Left hindlimb (tissue), 1 donor: ENCODE results near the gene SLC15A1.
"Not testable (repeated sequence)": the region's sequence is repeated elsewhere in the genome, so short reads cannot be mapped to it uniquely, and the experiment has no call there.

ENCODE experiments used
- DNase-seq: peaks from one replicate; pipeline ENCODE4 v3.0.0-alpha.2; 2018

Gene SLC15A1

GRCh38 chr13:98652721-98653462, 99.6 kb downstream of the SLC15A1 start:
- no peak for DNase-seq

DNA sequence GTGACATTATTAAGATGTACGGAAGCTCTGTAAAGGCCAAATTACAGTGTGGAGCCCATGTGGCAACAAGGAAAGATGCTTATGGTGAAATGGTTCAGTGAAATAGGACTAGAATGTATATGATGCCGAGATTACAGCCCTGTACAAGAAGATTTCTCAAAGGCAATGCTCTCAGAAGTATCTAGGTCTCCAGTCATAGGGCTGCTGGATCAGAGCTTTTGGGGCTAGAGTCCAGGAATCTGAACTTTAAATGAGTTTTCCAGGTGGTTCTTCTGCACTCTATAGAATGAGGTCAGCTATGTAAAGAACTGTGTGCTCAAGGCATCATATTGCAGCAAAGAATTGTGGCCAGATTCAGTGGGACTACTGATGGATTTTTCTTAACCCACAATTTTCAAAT, 100.2 kb downstream of the SLC15A1 start:
- DNase-seq = no peak

- no peak for DNase-seq
Observed at GRCh38 chr13:98651744-98652143, 100.7 kb downstream of the SLC15A1 start.

DNA sequence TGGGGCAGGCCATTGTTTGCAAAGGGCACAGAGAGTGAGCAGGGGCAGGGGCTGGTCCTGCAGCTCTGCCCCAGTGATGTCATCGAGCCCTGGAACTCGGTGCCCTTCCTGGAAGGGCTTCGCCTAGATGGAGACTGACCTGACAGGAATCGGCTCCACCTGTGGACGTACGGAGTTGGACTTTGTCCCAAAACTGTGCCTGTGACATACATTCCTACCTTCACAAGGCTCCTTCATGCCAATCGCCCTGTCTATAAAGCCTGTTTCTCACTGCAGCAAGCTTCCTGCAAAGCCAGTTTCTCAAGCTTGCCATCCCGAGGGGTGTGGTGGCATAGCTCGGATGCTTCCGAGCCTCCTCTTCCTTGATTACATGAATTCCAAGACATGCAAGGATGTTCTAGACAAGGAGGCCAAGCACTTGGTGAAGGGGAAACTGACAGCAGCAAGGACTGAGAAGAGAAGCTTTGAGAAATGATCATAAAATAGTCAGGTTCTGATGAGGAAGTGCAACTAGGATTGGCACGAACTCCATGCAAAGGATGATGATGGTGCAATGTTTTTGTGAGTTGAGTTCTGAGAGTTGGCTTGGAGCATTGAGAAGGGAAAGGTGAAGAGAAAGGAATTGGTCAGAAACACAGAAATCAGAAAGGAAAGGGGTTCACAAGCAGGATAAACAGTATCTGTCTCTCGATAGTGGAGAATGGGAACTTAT, 101.9 kb downstream of the SLC15A1 start:
- DNase-seq = no peak

GRCh38 chr13:98649861-98650260, 102.6 kb downstream of the SLC15A1 start:
- no peak for DNase-seq

GRCh38 chr13:98648686-98649085, 103.8 kb downstream of the SLC15A1 start:
- no peak for DNase-seq

DNA sequence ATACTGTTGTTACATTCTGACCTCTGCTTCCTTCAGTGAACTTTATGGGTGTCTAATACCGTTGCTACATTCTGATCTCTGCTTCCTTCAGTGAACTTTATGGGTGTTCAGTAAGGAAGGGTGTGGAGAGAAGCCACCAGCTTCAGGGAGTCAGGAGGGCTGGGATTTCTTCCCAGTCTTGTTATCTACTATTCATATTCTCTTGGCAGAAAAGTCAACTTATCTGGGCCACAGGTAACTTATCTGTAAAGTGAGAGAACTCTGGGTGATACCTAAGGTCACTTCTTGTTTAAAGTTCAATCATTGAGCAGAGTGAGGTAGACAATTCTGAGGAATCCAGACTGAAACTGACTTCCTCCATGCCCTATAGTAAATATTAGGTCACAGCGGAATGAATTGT, 104.3 kb downstream of the SLC15A1 start:
- no peak for DNase-seq

DNA sequence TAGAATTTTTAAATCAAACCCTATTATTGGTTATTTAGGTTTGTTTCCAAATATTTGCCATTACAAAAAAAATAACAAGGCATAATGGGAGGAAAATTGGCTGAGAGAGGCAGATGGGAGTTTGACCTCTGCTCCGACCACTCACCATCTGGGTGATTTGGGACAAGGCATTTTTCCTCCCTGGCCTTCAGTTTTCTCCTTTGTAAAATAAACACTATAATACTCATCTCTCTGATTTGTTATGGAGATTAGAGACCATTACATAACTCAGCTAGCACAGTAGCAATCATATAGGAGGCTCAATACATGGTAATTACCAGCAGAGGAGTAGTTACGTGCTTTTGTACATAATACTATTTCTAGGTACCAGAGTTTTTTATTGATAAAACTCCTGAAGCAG, 105.4 kb downstream of the SLC15A1 start:
- DNase-seq = no peak

DNA sequence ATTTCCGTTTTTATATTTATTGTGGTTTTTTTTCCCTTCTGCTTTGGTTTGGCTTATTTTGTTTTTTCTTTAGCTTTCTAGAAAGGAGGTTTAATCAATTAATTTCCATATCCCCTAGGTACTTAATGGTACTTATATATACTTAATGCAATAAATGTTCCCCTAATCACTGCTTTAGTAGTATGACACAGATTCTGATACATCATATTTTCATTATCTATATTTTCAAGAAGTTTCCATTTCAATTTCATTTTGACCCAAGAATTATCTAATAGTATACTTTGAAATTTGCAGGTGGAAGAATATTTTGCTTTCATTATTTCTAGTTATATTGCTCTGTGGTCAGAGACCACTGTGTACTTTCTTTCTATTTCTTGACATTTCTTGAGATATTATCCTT, 109.0 kb downstream of the SLC15A1 start:
- DNase-seq = no peak

GRCh38 chr13:98641075-98641474, 111.4 kb downstream of the SLC15A1 start:
- DNase-seq = no peak

DNA sequence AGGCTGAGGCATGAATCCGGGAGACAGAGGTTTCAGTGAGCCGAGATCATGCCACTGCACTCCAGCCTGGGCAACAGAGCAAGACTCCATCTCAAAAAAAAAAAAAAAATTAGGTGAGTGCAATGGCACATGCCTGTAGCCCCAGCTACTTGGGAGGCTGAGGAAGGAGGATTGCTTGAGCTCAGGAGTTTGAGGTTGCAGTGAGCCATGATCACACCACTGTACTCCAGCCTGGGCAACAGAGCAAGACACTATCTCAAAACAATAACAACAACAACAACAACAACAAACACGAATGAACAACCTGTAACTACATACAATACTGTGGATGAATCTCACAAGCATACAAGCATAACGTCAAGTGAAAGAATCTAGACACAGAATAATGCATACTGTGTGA, 112.7 kb downstream of the SLC15A1 start:
- not testable (repeated sequence) for DNase-seq

DNA sequence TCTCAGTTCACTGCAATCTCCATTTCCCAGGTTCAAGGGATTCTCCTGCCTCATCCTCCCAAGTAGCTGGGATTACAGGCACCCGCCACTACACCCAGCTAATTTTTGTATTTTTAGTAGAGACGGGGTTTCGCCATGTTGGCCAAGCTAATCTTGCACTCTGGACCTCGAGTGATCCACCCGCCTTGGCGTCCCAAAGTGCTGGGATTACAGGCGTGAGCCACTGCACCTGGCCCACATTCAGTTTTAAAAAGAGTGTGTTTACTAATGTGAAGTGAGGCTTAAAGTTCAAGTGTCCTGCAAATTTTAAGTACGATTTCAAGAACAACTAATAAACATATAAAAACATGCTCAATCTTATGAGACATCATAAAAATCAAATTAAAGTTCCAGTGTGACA, 114.1 kb downstream of the SLC15A1 start:
- DNase-seq = not testable (repeated sequence)
